Neural cell (in vitro differentiated cells): ENCODE results near the gene ST3GAL5. TPM values are rescaled to one million over a fixed set of nuclear protein-coding genes. Genes with fewer than 3 reads are reported as not detected.

ENCODE experiments used
- H2AFZ ChIP-seq: fragments of 200-600, 300-800 bp; sonication (generic), shearing (Covaris generic); 2 replicates; pipeline ENCODE4 v1.6.0; 2014; ENCODE audit warnings: low read depth, mild to moderate bottlenecking, antibody characterized with exemption, low read length, moderate library complexity
- H3F3A ChIP-seq: fragments of 200-600 bp; shearing (Covaris generic); 2 replicates; pipeline ENCODE4 v1.6.1; 2016; ENCODE audit warnings: mild to moderate bottlenecking, moderate library complexity, mixed read lengths, antibody characterized with exemption, low read length; ENCODE audit not compliant: insufficient read depth, poor library complexity, severe bottlenecking
- H3K27ac ChIP-seq: fragments of 200-600, 300-800 bp; sonication (generic), shearing (Covaris generic); 2 replicates; pipeline ENCODE4 v1.5.1; 2014; ENCODE audit warnings: mild to moderate bottlenecking, low read length, moderate library complexity
- H3K27me3 ChIP-seq: fragments of 300-800, 200-600 bp; sonication (generic), shearing (Covaris generic); 2 replicates; pipeline ENCODE4 v1.6.0; 2014; ENCODE audit warnings: mild to moderate bottlenecking, low read depth, low read length, moderate library complexity; ENCODE audit not compliant: insufficient read depth
- H3K36me3 ChIP-seq: fragments of 300-800, 200-600 bp; sonication (generic), shearing (Covaris generic); 2 replicates; pipeline ENCODE4 v1.5.1; 2014; ENCODE audit warnings: mild to moderate bottlenecking, antibody characterized with exemption, low read length, moderate library complexity; ENCODE audit not compliant: insufficient read depth
- H3K4me2 ChIP-seq: fragments of 300-800, 200-600 bp; sonication (generic), shearing (Covaris generic); 2 replicates; pipeline ENCODE4 v1.6.0; 2014; ENCODE audit warnings: mild to moderate bottlenecking, low read length
- H3K4me3 ChIP-seq: fragments of 300-800, 200-600 bp; sonication (generic), shearing (Covaris generic); 2 replicates; pipeline ENCODE4 v1.5.1; 2014; ENCODE audit warnings: mild to moderate bottlenecking, low read length, moderate library complexity
- H3K79me2 ChIP-seq: fragments of 200-600 bp; shearing (Covaris generic); replicated peaks from 2 replicates; pipeline ENCODE4 v1.6.0; 2014; ENCODE audit warnings: mild to moderate bottlenecking, low read length, moderate library complexity; ENCODE audit not compliant: insufficient read depth
- H3K9ac ChIP-seq: fragments of 300-800, 200-600 bp; sonication (generic), shearing (Covaris generic); 2 replicates; pipeline ENCODE4 v1.6.1; 2016; ENCODE audit warnings: mild to moderate bottlenecking, low read length, mixed read lengths
- H3K9me2 ChIP-seq: fragments of 200-600 bp; shearing (Covaris generic); 2 replicates; pipeline ENCODE4 v1.6.1; 2016; ENCODE audit warnings: mild to moderate bottlenecking, low read length, mixed read lengths; ENCODE audit not compliant: insufficient read depth
- H3K9me3 ChIP-seq: fragments of 200-600, 300-800 bp; sonication (generic), shearing (Covaris generic); 2 replicates; pipeline ENCODE4 v1.6.1; 2016; ENCODE audit warnings: mild to moderate bottlenecking, mixed run types, low read length, moderate library complexity, mixed read lengths
- H4K20me1 ChIP-seq: fragments of 200-600 bp; shearing (Covaris generic); 2 replicates; pipeline ENCODE4 v1.6.1; 2016; ENCODE audit warnings: mild to moderate bottlenecking, mixed run types; ENCODE audit not compliant: insufficient read depth
- EP300 ChIP-seq: fragments of 450-650 bp; conservative IDR thresholded peaks from 2 replicates; pipeline ENCODE4 v1.6.1; 2014; ENCODE audit warnings: antibody characterized with exemption, mild to moderate bottlenecking, moderate library complexity; ENCODE audit not compliant: poor library complexity, severe bottlenecking
- EZH2 ChIP-seq: fragments of 200-600, 300-800 bp; shearing (Covaris generic), sonication (generic); IDR thresholded peaks from 2 replicates; pipeline ENCODE4 v1.6.1; 2014; ENCODE audit warnings: antibody characterized with exemption, low read length, borderline replicate concordance, mild to moderate bottlenecking; ENCODE audit not compliant: insufficient read depth, poor library complexity, severe bottlenecking
- MXI1 ChIP-seq: fragments of 450-650 bp; conservative IDR thresholded peaks from 2 replicates; pipeline ENCODE4 v1.6.1; 2014; ENCODE audit warnings: antibody characterized with exemption, mild to moderate bottlenecking; ENCODE audit not compliant: poor library complexity, severe bottlenecking
- POLR2AphosphoS5 ChIP-seq: IDR thresholded peaks from 2 replicates; pipeline ENCODE4 v1.6.1; 2012
- RAD21 ChIP-seq: fragments of 450-650 bp; conservative IDR thresholded peaks from 2 replicates; pipeline ENCODE4 v1.6.1; 2014; ENCODE audit warnings: antibody characterized with exemption, mild to moderate bottlenecking, moderate library complexity
- SMC3 ChIP-seq: fragments of 450-650 bp; conservative IDR thresholded peaks from 2 replicates; pipeline ENCODE4 v1.6.1; 2014; ENCODE audit warnings: antibody characterized with exemption, mild to moderate bottlenecking, moderate library complexity; ENCODE audit not compliant: poor library complexity
- TAF1 ChIP-seq: IDR thresholded peaks from 2 replicates; pipeline ENCODE4 v1.6.1; 2012; ENCODE audit warnings: low read depth
- polyA plus RNA-seq: library from polyadenylated mRNA; depleted of rRNA; stranded (reverse); fragments of >200 nt; gene quantifications from 2 replicates; pipeline ENCODE4 v1.2.3, GENCODE V29; 2014
- TF ChIP-seq, protein P1 (sequence below): IDR thresholded peaks from 2 replicates; pipeline ENCODE4 v1.6.1; 2012; ENCODE audit warnings: borderline replicate concordance
- TF ChIP-seq, protein P2 (sequence below): fragments of 450-650 bp; IDR thresholded peaks from 2 replicates; pipeline ENCODE4 v1.5.1; 2014; ENCODE audit warnings: antibody characterized with exemption, mild to moderate bottlenecking, moderate library complexity; ENCODE audit not compliant: poor library complexity, severe bottlenecking

Gene ST3GAL5
- polyA plus RNA-seq, 1 donor from 2014 or later = 55.6 TPM

DNA sequence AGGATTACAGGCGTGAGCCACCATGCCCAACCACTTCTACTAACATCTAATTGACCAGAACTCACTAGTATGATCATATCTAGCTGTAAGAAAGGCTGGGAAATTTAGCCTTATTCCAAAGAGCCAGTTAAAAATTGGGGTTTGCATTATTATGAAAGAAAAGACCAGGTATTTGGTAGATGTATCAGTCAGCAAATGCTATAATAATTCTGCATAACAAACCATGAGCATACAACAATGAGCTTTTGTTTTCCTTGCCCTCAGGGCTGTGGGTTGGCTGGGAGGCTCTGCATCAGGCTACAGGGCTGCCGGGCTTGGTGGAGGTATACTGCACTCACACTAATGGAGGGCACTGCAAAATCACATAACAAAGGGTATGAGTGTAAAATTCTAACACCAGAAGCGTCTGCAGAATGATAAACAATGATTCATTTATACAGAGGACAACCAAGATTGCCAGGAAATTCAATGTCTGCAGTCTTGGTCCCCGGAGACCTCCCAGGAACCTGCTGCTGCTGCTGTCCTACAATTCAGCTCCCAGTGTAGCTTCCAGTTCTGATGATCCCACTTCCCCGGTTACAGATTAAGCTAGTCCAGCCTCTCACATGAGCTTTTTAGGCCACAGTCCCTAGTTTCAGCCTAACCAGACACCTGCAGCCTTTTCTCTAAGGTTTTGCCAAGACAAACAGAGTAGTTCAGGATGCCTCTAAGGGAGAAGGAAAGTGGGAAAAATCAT, 32.2 kb upstream of the ST3GAL5 start:
- H3K79me2 ChIP-seq = no peaks in the 10 kb centered on the region
- H3K27ac ChIP-seq = no peak overlapping the region
- no peak for TF ChIP-seq POLR2AphosphoS5
- no peak for TF ChIP-seq SMC3
- no peak for TF ChIP-seq TAF1
- TF ChIP-seq, protein P1, sequence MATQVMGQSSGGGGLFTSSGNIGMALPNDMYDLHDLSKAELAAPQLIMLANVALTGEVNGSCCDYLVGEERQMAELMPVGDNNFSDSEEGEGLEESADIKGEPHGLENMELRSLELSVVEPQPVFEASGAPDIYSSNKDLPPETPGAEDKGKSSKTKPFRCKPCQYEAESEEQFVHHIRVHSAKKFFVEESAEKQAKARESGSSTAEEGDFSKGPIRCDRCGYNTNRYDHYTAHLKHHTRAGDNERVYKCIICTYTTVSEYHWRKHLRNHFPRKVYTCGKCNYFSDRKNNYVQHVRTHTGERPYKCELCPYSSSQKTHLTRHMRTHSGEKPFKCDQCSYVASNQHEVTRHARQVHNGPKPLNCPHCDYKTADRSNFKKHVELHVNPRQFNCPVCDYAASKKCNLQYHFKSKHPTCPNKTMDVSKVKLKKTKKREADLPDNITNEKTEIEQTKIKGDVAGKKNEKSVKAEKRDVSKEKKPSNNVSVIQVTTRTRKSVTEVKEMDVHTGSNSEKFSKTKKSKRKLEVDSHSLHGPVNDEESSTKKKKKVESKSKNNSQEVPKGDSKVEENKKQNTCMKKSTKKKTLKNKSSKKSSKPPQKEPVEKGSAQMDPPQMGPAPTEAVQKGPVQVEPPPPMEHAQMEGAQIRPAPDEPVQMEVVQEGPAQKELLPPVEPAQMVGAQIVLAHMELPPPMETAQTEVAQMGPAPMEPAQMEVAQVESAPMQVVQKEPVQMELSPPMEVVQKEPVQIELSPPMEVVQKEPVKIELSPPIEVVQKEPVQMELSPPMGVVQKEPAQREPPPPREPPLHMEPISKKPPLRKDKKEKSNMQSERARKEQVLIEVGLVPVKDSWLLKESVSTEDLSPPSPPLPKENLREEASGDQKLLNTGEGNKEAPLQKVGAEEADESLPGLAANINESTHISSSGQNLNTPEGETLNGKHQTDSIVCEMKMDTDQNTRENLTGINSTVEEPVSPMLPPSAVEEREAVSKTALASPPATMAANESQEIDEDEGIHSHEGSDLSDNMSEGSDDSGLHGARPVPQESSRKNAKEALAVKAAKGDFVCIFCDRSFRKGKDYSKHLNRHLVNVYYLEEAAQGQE = no peak
- TF ChIP-seq, protein P2, sequence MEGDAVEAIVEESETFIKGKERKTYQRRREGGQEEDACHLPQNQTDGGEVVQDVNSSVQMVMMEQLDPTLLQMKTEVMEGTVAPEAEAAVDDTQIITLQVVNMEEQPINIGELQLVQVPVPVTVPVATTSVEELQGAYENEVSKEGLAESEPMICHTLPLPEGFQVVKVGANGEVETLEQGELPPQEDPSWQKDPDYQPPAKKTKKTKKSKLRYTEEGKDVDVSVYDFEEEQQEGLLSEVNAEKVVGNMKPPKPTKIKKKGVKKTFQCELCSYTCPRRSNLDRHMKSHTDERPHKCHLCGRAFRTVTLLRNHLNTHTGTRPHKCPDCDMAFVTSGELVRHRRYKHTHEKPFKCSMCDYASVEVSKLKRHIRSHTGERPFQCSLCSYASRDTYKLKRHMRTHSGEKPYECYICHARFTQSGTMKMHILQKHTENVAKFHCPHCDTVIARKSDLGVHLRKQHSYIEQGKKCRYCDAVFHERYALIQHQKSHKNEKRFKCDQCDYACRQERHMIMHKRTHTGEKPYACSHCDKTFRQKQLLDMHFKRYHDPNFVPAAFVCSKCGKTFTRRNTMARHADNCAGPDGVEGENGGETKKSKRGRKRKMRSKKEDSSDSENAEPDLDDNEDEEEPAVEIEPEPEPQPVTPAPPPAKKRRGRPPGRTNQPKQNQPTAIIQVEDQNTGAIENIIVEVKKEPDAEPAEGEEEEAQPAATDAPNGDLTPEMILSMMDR = no peak
- no peak for TF ChIP-seq EZH2
- TF ChIP-seq EP300 = no peak
- no peak for TF ChIP-seq MXI1
- no peak for TF ChIP-seq RAD21
- H3K36me3 ChIP-seq = no peaks in the 10 kb centered on the region
- H3K9me2 ChIP-seq = no peaks in the 10 kb centered on the region
- no peaks in the 10 kb centered on the region for H3K9me3 ChIP-seq
- H3F3A ChIP-seq = no peaks in the 10 kb centered on the region
- H3K4me2 ChIP-seq = no peak overlapping the region
- H4K20me1 ChIP-seq = no peaks in the 10 kb centered on the region
- no peak overlapping the region for H3K4me3 ChIP-seq
- no peaks in the 10 kb centered on the region for H3K27me3 ChIP-seq
- no peak overlapping the region for H2AFZ ChIP-seq
- H3K9ac ChIP-seq = no peak overlapping the region

DNA sequence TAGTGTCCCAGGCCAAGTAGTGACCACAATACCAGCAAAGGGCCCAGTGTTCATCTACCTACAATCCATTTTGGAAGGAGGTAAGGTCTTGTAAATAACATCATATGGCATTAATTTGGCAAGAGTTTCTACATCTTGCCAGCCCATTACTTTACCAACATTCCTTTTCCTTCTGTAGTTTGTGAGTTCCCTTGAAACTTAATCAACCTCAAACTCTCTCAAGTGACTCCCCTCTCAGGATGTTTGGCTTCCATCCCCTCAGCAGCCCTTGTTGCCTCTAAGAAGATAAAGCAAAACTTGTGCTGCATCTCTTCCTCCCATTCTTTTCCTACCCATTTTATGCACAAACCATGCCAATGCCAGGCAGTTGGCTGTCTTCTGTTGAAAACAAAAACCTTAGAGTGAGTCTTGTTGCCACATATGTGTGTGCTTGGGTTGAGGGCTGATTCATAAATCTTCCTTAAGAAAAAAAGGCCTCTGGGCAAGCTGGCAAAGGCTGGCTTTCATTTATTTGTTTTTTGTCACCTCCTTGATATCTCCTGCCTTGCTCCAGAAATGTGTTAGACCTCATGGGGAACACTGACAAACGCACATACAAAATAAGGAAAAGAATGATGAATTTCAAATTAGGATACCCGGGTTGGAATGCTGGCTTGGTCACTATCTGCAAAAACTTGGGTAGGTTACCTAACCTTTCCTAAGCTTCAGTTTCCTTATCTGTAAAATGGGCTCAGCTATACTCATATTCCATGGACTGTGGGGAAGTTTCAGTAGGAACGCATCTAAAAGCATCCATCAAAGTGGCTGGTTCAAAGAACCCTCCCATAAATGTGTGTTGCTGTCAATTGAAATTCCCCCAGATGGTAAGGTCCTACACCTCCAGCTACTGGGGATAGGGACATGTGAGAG, 29.4 kb upstream of the ST3GAL5 start:
- Histone ChIP-seq H3K4me2 (no peak overlapping the region), H3K9ac (no peak overlapping the region), H3K36me3 (no peaks in the 10 kb centered on the region), H3F3A (no peaks in the 10 kb centered on the region), H2AFZ (no peak overlapping the region), H3K9me2 (no peaks in the 10 kb centered on the region), H4K20me1 (no peaks in the 10 kb centered on the region), H3K79me2 (no peaks in the 10 kb centered on the region), H3K27ac (no peak overlapping the region), H3K9me3 (no peaks in the 10 kb centered on the region), H3K4me3 (no peak overlapping the region), H3K27me3 (no peaks in the 10 kb centered on the region)
- no peak for TF ChIP-seq SMC3
- TF ChIP-seq EZH2 = no peak
- TF ChIP-seq, protein P2 = no peak
- TF ChIP-seq MXI1 = no peak
- TF ChIP-seq, protein P1 = no peak
- no peak for TF ChIP-seq TAF1
- TF ChIP-seq POLR2AphosphoS5 = no peak
- no peak for TF ChIP-seq EP300
- no peak for TF ChIP-seq RAD21
